Neutrophil (primary cell): Measurements from ENCODE around the gene CSNK1D.

Experiments
- H3K27ac ChIP-seq: fragments of 200-600 bp; sonication (generic); 2 replicates; pipeline ENCODE4 v1.5.1; 2016; ENCODE audit warnings: mild to moderate bottlenecking, moderate library complexity
- H3K27me3 ChIP-seq: fragments of 200-600 bp; sonication (generic); 2 replicates; pipeline ENCODE4 v1.6.0; 2016; ENCODE audit warnings: mild to moderate bottlenecking
- H3K36me3 ChIP-seq: fragments of 200-600 bp; sonication (generic); 2 replicates; pipeline ENCODE4 v1.5.1; 2017
- H3K4me1 ChIP-seq, 2 experiments: fragments of 200-600 bp in 1 of 2; sonication (generic) in 1 of 2; 1 replicate in 1 of 2; 2 replicates in 1 of 2; pipeline versions ENCODE4 v1.5.1 to v1.6.1; 2013 to 2016; ENCODE audit warnings: low read depth in 1 of 2, low read length in 1 of 2, mild to moderate bottlenecking in 1 of 2, moderate library complexity in 1 of 2; ENCODE audit not compliant: control insufficient read depth in 1 of 2, insufficient read depth in 1 of 2
- H3K4me3 ChIP-seq, 2 experiments: fragments of 200-600 bp in 1 of 2; sonication (generic) in 1 of 2; 1 replicate in 1 of 2; 2 replicates in 1 of 2; pipeline ENCODE4 v1.5.1; 2013 to 2016; ENCODE audit warnings: low read depth in 1 of 2, low read length in 1 of 2, mild to moderate bottlenecking in 1 of 2, moderate library complexity in 1 of 2
- H3K9me3 ChIP-seq: fragments of 200-600 bp; sonication (generic); 2 replicates; pipeline ENCODE4 v1.5.1; 2016
- CTCF ChIP-seq: fragments of 200-600 bp; sonication (generic); IDR thresholded peaks from 2 replicates; pipeline ENCODE4 v1.5.1; 2016; ENCODE audit warnings: antibody characterized with exemption

Gene CSNK1D

DNA sequence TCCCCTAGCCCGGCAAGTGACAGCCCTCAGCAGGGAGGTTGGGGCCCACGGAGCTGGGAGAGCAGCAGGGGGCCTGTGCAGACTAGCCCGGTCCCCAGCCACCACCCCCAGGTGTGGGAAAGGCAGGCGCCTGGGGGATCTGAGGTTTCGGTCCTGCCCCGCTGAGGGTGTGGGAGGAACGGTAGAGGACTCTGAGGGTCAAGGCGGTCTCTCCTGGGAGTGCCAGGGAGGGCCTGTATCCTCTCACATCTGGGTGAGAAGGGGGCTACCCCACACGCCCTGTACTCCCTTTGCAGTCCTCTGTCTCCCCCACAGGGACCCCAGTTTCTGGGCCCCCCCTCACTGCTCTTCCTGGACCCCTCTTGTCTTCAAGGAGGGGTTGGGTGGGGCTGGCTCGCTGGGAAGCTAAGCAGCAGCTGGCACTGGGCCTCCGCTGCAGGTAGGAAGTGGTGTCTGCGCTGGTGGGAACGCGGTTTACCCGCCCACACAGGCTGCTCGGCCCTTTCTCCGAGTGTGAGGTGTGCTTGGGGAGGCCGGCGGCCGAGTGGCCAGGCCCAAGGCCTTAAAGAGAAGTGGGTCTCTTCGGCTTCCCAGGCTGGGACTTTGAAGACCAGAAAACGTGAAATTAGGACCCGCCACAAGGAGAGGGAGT is 28.5 kb upstream of the CSNK1D start:
- no peak overlapping the region for H3K4me3 ChIP-seq
- H3K36me3 ChIP-seq = no peaks in the 10 kb centered on the region
- TF ChIP-seq CTCF = no peak
- peaks cover 65% of the 10 kb centered on the region for H3K27me3 ChIP-seq
- no peak overlapping the region for H3K27ac ChIP-seq
- no peaks in the 10 kb centered on the region for H3K9me3 ChIP-seq
- peaks cover 35% of the 10 kb centered on the region in 2 experiments for H3K4me1 ChIP-seq

DNA sequence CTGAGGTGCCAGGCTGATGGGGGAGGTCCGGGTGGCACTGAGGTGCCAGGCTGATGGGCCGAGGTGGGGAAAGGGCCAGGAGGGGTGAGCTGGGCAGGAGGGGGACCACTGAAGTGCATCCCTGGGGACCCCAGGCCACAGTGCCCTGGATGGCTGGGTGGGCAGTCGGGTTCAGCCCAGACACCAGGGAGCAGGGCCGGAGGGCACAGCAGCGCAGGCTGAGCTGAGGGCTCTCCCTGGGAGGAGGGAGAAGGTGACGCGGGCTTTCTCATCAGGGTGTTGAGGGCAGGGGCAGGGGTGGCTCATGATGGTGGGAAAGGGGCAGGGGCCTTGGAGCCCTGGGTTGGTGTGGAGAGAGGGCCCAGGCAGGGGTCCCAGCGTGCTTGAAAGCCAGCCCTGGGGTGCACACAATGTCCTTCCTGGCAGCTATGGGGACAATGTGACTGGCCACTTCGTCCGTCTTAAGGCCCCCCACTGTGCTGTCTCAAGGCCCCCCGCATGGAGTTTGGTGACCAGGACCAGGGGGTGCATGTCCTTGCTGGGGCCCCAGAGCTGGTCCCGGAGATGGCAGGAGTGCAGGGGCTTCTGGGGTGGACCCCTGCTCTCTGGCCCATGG is 27.9 kb upstream of the CSNK1D start:
- Histone ChIP-seq H3K27ac (peak overlapping the region; percentile 55), H3K9me3 (no peaks in the 10 kb centered on the region), H3K36me3 (no peaks in the 10 kb centered on the region), H3K27me3 (peaks cover 59% of the 10 kb centered on the region), H3K4me1 (peaks cover 41 to 42% of the 10 kb centered on the region in 2 experiments), H3K4me3 (no peak overlapping the region)
- TF ChIP-seq CTCF = no peak

- no peaks in the 10 kb centered on the region for H3K36me3 ChIP-seq
- peak; percentile 90 for TF ChIP-seq CTCF
- peaks cover 53% of the 10 kb centered on the region for H3K27me3 ChIP-seq
- H3K4me1 ChIP-seq = peaks cover 47 to 48% of the 10 kb centered on the region in 2 experiments
- H3K27ac ChIP-seq = peak overlapping the region; percentile 55
- no peaks in the 10 kb centered on the region for H3K9me3 ChIP-seq
- H3K4me3 ChIP-seq = no peak overlapping the region
These were observed 27.3 kb upstream of the CSNK1D start for GRCh38 chr17:82300707-82301270.

DNA sequence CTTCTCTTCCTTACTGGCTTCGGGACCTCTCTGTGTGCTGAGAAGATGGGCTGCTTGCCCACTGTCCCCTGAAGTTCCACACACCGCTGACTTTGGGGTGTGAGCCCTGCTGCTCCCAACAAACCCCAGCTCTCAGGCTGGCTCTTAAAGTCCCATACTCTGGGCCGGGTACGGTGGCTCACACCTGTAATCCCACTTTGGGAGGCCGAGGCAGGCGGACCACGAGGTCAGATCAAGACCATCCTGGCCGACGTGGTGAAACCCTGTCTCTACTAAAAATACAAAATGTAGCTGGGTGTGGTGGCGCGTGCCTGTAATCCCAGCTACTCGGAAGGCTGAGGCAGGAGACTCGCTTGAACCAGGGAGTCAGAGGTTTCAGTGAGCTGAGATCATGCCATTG is 26.7 kb upstream of the CSNK1D start:
- Histone ChIP-seq H3K4me1 (peaks cover 53 to 54% of the 10 kb centered on the region in 2 experiments), H3K4me3 (no peak overlapping the region)

GRCh38 chr17:82299452-82299851 is 26.0 kb upstream of the CSNK1D start:
- no peak for TF ChIP-seq CTCF
- Histone ChIP-seq H3K36me3 (no peaks in the 10 kb centered on the region), H3K4me1 (peaks cover 61% of the 10 kb centered on the region in 2 experiments), H3K27me3 (peaks cover 39% of the 10 kb centered on the region), H3K9me3 (no peaks in the 10 kb centered on the region), H3K4me3 (no peak overlapping the region), H3K27ac (peak overlapping the region; percentile 99)

More for the DNA sequence above, 26.7 kb upstream of the CSNK1D start:
- no peak for TF ChIP-seq CTCF
- H3K9me3 ChIP-seq = no peaks in the 10 kb centered on the region
- H3K36me3 ChIP-seq = no peaks in the 10 kb centered on the region
- H3K27ac ChIP-seq = peak overlapping the region; percentile 99
- peaks cover 47% of the 10 kb centered on the region for H3K27me3 ChIP-seq
